H54 (cell line): ENCODE measurements around the gene BABAM2.
"Not testable (repeated sequence)": the region's sequence is repeated elsewhere in the genome, so short reads cannot be mapped to it uniquely, and the experiment has no call there.

Source experiments
- DNase-seq: peaks from one replicate; pipeline ENCODE4 v3.0.0; 2011; ENCODE audit warnings: low spot score, mixed read lengths; ENCODE audit not compliant: insufficient read length
- FAIRE-seq: peaks from 3 replicates; lab custom pipeline; 2011; peaks lifted over from hg19 to GRCh38; lab: Jason Lieb, UNC
- POLR2A ChIP-seq: IDR thresholded peaks from 2 replicates; pipeline ENCODE4 v1.6.1; 2011; ENCODE audit warnings: low read depth, mild to moderate bottlenecking, low read length

The BABAM2 gene

GRCh38 chr2:28327956-28328922, 437.7 kb downstream of the BABAM2 start:
- no peak for FAIRE-seq
- TF ChIP-seq POLR2A, result no peak
- no peak for DNase-seq

- TF ChIP-seq POLR2A, result no peak
- no peak for FAIRE-seq
- DNase-seq, result no peak
Observed at GRCh38 chr2:28329184-28329583, 438.7 kb downstream of the BABAM2 start.

GRCh38 chr2:28330722-28331121, 440.2 kb downstream of the BABAM2 start:
- FAIRE-seq, DNase-seq: not testable (repeated sequence)

- FAIRE-seq, DNase-seq: not testable (repeated sequence)
Observed at GRCh38 chr2:28331797-28332196, 441.3 kb downstream of the BABAM2 start.

GRCh38 chr2:28332696-28333095, 442.2 kb downstream of the BABAM2 start:
- no peak for TF ChIP-seq POLR2A
- DNase-seq (no peak), FAIRE-seq (no peak)

- DNase-seq (no peak), FAIRE-seq (no peak)
- TF ChIP-seq POLR2A, result no peak
Observed at GRCh38 chr2:28333606-28334526, 443.3 kb downstream of the BABAM2 start.

GRCh38 chr2:28334527-28334894, 444.0 kb downstream of the BABAM2 start:
- FAIRE-seq (no peak), DNase-seq (no peak)
- no peak for TF ChIP-seq POLR2A

GRCh38 chr2:28335265-28335664, 444.7 kb downstream of the BABAM2 start:
- DNase-seq, FAIRE-seq: not testable (repeated sequence)

- DNase-seq, result no peak
- no peak for FAIRE-seq
- TF ChIP-seq POLR2A, result no peak
Observed at GRCh38 chr2:28335666-28336065, 445.1 kb downstream of the BABAM2 start.

GRCh38 chr2:28336264-28336980, 445.9 kb downstream of the BABAM2 start:
- FAIRE-seq (no peak), DNase-seq (no peak)
- no peak for TF ChIP-seq POLR2A

GRCh38 chr2:28336982-28337627, 446.6 kb downstream of the BABAM2 start:
- FAIRE-seq (no peak), DNase-seq (no peak)
- no peak for TF ChIP-seq POLR2A

GRCh38 chr2:28338046-28338817, 447.7 kb downstream of the BABAM2 start:
- TF ChIP-seq POLR2A, result no peak
- DNase-seq (no peak), FAIRE-seq (no peak)
